Astrocyte of the cerebellum (primary cell): ENCODE data around the gene PPT2.
"Not testable (repeated sequence)": the region's sequence is repeated elsewhere in the genome, so short reads cannot be mapped to it uniquely, and the experiment has no call there.

Experiments
- DNase-seq: peaks from one replicate; pipeline ENCODE4 v3.0.0-alpha.2; 2011; ENCODE audit warnings: low read depth
- H3K4me3 ChIP-seq: 2 replicates; pipeline ENCODE4 v1.5.1; 2011; ENCODE audit warnings: mild to moderate bottlenecking, low read depth, low read length, moderate library complexity
- CTCF ChIP-seq: IDR thresholded peaks from 2 replicates; pipeline ENCODE4 v1.5.1; 2012; ENCODE audit warnings: low read length, low read depth, moderate library complexity, mild to moderate bottlenecking; ENCODE audit errors: missing control alignments
- in situ Hi-C: cut with HindIII; loops from 2 replicates; pipeline ENCODE4 v1.10.0; 2017; ENCODE audit warnings: low sequenced_read_pairs

Gene PPT2

DNA sequence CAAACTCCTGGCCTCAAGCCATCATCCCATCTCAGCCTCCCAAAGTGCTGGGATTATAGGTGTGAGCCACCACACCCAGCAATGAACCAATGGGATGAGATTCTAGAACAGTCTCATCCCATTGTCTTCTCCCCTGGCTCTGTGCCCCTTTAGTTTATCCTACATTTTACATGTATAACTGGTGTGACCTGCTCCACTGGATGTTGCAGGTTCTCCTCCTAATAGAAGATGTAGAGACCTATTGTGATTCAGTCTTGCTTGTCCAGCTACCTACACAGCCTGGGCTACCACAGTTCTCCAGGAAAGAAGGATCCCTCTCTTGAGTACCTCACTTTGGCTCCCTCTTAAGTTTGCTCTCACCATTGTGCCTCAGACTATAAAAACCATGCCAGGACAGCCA is 21.8 kb upstream of the PPT2 start:
- no peak for DNase-seq
- H3K4me3 ChIP-seq: no peak overlapping the region
- TF ChIP-seq CTCF: no peak
- in situ Hi-C loops: no loop called here

- no peak for DNase-seq
- no peak overlapping the region for H3K4me3 ChIP-seq
- in situ Hi-C loops: no loop called here
- no peak for TF ChIP-seq CTCF
Observed at GRCh38 chr6:32133786-32134185, 20.2 kb upstream of the PPT2 start.

- no peak for TF ChIP-seq CTCF
- in situ Hi-C loops: no loop called here
- no peak for DNase-seq
- H3K4me3 ChIP-seq: no peak overlapping the region
Observed at GRCh38 chr6:32137454-32137853, 16.5 kb upstream of the PPT2 start.

DNA sequence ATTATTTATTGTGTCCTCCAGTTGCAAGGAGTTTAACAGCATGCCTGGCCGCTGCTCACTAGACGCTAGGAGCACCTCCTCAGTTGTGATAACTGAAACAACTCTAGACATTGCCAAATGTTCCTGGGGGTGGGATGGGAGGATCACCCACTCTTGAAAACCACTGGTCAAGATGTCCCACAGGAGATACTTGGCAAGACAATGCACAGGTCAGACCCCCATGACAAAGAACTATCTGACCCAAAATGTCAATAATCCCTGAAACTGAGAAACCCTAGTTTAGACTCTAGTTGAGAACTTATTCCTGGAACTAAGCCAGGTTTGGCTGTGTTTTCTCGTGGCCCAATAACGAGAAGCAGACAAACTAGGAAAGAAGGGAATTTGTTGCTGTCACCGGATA is 14.4 kb upstream of the PPT2 start:
- no peak overlapping the region for H3K4me3 ChIP-seq
- in situ Hi-C loops: no loop called here
- TF ChIP-seq CTCF: no peak
- no peak for DNase-seq

DNA sequence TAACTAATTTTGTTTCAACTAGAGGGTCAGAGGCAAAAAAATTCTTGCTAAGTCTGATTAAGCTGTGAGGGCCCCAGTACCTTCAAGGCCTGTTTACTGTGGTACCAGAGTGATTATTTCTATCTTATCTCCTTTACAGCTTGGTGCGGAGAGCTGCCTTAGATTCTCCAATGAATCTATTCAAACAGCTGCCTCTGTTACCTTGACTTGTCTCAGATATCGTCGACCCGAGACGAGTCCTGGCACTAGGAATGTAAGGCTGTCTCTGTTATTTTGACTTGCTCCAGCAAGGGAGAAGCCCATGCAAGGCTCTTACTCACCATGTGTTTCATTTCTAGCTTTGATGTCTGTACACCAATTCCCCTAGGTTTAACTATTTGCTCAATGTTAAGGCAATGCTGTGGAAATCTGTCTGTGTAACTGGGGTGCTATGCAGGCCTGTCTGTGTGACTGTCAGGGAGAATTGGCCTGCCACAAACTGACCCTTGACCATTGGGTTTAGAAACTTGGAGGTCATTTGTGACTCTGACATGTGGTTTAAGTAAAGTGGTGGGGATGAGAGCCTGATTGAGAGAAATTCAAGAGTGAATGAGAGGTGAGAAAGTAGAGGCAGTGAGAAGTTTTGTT is 13.4 kb upstream of the PPT2 start:
- no peak for TF ChIP-seq CTCF
- H3K4me3 ChIP-seq: no peak overlapping the region
- DNase-seq: no peak
- in situ Hi-C loops: no loop called here

DNA sequence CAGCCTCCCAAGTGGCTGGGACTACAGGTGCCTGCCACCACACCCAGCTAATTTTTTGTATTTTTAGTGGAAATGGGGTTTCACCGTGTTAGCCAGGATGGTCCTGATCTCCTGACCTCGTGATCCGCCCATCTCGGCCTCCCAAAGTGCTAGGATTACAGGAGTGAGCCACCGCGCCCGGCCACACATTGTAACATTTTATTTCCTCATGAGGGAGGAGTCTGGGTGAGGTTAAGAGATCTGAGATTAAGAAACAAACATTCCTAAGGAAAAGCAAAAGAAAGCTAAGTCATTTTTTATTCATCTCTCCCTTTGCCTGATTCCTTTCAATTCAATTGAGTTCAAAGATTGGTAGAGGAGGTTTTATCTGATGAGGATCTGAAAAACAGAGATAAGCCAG is 9.7 kb upstream of the PPT2 start:
- DNase-seq, in situ Hi-C loops, H3K4me3 ChIP-seq: not testable (repeated sequence)

DNA sequence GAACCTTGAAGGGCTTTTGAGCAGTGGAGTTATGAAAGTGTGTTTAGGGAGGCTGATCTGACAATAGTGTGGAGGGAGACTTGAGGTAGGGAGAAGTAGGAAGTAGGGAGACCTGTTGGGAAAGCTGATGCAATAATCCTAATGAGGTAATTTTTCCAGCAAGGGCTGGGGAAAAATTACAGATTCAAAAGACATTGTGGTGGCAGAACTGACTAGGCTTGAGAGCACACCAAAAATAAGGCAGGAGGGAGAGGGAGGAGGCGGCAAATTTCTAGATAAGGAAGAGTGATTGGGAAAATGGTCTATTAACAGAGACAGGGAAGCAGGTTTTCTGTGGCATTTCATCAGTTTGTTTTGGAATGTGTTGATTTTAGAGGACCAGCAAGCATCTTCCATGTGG is 7.7 kb upstream of the PPT2 start:
- no peak for DNase-seq
- in situ Hi-C loops: no loop called here
- no peak for TF ChIP-seq CTCF
- H3K4me3 ChIP-seq: no peak overlapping the region
